H7 (cell line): ENCODE measurements around the gene ROPN1L. TPM values are rescaled to one million over a fixed set of nuclear protein-coding genes. Genes with fewer than 3 reads are reported as not detected.
A peak's percentile ranks its signal among the peaks of the same experiment; 100 is the strongest.
"Not testable (repeated sequence)": the region's sequence is repeated elsewhere in the genome, so short reads cannot be mapped to it uniquely, and the experiment has no call there.

ENCODE experiments used
- DNase-seq: peaks from one replicate; pipeline ENCODE4 v3.0.0; 2012
- H3K27me3 ChIP-seq: 2 replicates; pipeline ENCODE4 v1.6.0; 2011; ENCODE audit warnings: mild to moderate bottlenecking, low read length; ENCODE audit not compliant: control insufficient read depth, insufficient read depth
- H3K36me3 ChIP-seq: replicated peaks from 2 replicates; pipeline ENCODE4 v1.5.1; 2011; ENCODE audit warnings: low read length; ENCODE audit not compliant: control insufficient read depth, insufficient read depth
- H3K4me3 ChIP-seq: 2 replicates; pipeline ENCODE4 v1.5.1; 2011; ENCODE audit warnings: low read depth, mild to moderate bottlenecking, control low read depth, low read length, moderate library complexity; ENCODE audit not compliant: insufficient read depth
- total RNA-seq: library from RNA; depleted of rRNA; stranded (reverse); fragments of >200 nt; shearing (Covaris generic); gene quantifications from 2 replicates; pipeline ENCODE4 v1.2.3, GENCODE V29; 2014

ROPN1L gene
- total RNA-seq, 1 experiment from 2014 or later, result not detected

DNA sequence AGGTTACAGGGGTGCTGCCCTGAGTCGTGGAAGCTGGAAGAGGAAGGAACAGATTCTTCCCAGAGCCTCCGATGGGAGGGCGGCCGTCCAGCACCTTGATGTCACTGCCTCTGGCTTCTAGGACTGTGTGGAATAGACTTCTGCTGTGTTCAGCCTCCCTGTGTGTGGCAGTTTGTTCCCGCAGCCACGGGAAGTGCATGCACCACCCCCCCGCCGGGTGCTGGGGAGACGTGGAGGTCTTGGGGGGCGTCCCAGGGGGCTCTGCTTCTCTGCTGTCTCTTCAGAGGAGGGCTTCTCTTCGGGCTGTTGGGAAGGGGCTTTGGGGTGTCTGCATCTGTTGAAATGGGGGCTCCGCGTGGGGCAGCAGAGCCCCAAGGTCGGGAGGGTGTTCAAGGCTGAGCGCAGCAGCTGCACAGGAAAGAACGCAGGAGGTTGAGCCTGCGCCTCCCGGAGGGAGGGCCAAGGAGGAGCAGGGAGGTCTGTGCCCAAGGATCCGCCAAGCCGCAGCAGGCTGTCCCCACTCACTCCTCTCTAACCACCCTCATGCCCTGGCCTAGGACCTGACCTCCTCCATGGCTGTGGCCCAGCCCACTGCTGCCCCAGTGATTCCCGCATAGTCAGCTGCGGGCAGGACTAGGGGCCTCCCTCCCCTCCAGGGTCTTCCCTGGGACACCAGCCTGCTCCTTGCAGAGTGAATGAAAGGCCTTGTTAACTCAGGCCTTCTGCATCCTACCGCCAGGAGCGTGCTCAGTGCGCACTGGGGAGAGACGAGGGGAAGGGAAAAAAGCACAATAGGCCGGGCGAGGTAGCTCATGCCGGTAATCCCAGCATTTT is 45.0 kb downstream of the ROPN1L start:
- no peaks in the 10 kb centered on the region for H3K36me3 ChIP-seq
- DNase-seq, result peak; percentile 60

DNA sequence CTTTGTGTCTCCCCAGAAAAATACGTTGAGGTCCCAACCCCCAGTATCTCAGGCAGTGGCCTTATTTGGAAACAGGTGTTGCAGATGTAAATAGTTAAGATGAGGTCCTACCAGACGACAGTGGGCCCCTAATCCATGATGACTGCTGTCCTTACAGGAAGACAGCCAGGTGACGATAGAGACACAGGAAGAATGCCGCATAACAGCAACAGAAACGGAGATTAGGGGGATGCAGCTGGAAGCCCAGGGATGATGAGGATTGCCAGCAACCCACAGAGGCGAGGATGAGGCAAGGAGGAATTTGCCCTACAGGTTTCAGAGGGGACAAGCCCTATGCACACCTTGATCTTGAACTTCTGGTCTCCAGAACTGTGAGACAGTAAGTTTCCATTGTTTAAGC is 46.5 kb downstream of the ROPN1L start:
- Histone ChIP-seq H3K4me3 (no peak overlapping the region), H3K27me3 (peaks cover 9% of the 10 kb centered on the region; the same call in 1 of the 2 replicates), H3K36me3 (no peaks in the 10 kb centered on the region)
- no peak for DNase-seq

More for the DNA sequence above, 45.0 kb downstream of the ROPN1L start:
- Histone ChIP-seq H3K4me3 (no peak overlapping the region), H3K27me3 (peaks cover 5% of the 10 kb centered on the region; the same call in 1 of the 2 replicates)

DNA sequence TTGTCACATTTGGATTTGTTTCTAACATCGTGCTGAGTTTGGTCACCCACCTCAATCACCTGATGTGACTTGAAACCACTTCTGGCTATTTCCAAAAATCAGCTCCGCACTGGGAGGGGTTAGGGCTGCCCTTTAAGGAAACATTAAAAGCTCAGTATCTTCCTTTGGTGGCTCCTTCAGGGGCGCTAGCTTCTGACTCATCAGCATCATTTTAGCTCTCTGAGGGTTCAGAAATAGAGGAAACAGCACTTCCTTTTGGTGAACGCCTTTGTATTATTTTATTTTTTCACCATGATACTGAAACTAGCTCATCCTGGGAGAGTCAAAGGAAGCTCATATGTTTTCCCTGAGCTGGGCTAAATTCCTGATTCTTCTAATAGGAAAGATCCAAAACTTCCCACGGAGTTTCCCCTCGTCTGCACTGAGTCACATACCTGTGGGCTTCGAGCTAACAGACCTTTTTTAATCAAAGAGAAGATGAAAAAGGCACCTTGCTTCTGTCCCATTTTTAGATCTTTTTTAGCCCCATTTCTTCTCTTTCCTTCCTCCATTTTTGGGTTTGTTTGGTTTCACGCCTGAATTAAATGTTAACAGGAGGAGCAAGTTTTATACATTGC is 48.2 kb downstream of the ROPN1L start:
- Histone ChIP-seq H3K4me3 (no peak overlapping the region), H3K36me3 (no peaks in the 10 kb centered on the region), H3K27me3 (peaks cover 8% of the 10 kb centered on the region; the same call in 1 of the 2 replicates)
- no peak for DNase-seq

DNA sequence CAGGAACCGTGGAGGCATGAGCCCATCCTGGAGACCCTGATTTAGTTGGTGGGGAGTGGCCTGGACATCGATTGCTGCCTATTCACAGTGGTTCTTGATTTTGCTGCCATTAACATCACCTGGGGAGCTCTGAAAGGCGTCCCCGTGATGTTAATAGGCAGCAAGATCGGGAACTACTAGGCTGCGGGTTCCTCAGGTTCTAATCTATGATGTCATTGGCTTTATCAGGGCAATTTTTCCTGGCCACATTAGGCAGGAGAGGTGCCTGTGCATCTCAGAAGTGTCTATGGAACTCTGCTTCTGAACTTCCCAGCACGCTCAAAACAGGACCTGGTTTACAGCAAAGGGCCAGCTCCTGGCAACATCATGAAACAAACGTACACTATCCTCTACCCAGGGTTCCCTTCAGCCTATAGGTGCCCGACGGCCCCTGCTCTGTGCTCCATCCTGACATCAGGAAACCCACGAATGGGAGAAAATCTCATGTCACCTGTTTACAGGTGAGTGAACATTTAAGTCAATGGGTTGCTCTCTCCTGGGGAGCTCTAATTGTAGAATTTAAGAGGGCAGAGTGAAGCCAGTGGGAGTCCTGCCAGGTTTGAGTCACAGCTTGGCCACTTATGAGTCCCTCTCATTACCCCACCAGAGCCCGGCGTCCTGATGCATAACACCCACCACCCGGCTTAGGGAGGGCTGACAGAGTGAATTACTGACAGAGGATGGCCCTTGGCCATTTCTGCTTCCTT is 49.4 kb downstream of the ROPN1L start:
- no peak for DNase-seq
- Histone ChIP-seq H3K36me3 (no peaks in the 10 kb centered on the region), H3K4me3 (no peak overlapping the region), H3K27me3 (peaks cover 9% of the 10 kb centered on the region; the same call in 1 of the 2 replicates)

DNA sequence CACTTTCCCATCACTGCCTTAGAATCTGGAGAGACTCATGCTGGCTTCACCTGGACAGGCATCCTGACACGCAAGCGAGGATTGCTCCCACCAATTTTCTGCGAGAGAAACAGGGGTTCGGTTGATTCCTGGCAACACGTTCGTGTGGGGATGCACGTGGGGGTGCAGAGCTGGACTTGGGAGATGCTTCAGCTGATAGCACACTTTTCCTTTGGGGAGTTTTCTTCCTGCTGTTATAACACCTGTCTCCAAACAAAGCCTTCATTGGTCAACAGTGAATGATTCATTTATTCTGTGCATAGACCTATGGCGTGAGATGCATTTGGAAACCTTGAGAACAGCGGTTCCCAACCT is 50.0 kb downstream of the ROPN1L start:
- Histone ChIP-seq H3K27me3 (peaks cover 9% of the 10 kb centered on the region; the same call in 1 of the 2 replicates), H3K36me3 (no peaks in the 10 kb centered on the region), H3K4me3 (no peak overlapping the region)
- no peak for DNase-seq

DNA sequence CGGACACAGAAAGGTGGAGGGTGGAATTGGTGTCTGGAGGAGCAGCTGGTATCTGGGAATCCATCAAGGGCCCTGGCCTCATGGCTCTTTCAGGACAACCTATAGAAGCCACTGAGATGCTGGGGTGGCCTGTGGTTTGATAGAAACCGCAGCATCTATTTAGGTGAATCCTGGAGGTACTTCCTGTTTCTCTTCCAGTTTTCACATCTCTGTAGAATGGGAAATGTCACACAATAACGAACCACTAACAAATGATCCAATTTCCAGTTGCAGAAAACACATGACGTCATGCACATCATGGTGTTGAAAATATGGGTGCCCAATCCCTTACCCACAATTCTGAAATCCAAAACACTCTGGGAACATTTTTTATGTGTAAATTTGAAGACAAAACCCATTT is 52.2 kb downstream of the ROPN1L start:
- peaks cover 11% of the 10 kb centered on the region; the same call in 1 of the 2 replicates for H3K27me3 ChIP-seq
- no peaks in the 10 kb centered on the region for H3K36me3 ChIP-seq
- DNase-seq, result no peak
- no peak overlapping the region for H3K4me3 ChIP-seq

DNA sequence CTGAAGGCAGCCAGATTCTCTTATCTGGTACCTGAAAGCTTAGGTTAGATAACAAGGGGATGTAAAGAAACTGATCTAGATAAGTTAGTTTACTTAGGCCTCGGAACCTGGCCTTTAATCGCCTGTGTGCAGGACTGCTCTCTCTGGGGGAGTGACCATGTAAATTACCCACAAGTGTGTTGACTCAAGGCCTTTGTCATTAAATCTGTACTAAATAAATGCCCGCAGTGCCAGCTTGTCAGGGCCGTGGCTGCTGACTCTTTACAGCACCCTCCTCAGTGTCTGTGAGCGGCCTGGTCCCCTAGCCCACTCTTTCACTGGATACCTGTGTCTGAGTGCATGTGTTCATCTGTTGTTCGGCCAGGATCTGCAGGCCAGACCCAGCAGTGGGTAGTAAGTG is 52.8 kb downstream of the ROPN1L start:
- not testable (repeated sequence) for DNase-seq, H3K4me3 ChIP-seq, H3K36me3 ChIP-seq

DNA sequence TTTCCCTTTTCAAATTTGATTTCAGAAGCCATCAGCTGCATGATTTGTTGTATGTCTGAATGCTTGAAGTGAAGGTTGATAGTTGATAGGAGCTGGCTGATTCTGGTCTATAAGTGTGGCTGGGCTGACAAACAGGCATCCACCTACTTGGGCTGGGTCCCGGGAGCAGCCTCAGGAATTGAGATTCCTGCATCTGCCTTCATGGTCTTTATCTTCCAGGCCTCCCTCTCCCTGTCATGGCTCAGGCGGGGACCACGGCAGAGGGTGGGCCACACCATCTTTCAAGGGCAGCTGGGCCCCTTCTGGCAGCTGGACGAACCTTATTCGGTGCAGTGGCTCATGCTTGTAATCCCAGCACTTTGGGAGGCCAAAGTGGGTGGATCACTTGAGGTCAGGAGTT is 55.9 kb downstream of the ROPN1L start:
- Histone ChIP-seq H3K4me3 (no peak overlapping the region), H3K27me3 (peaks cover 8% of the 10 kb centered on the region; the same call in 1 of the 2 replicates), H3K36me3 (no peaks in the 10 kb centered on the region)
- DNase-seq, result no peak

More for the DNA sequence above, 52.8 kb downstream of the ROPN1L start:
- H3K27me3 ChIP-seq, result peaks cover 11% of the 10 kb centered on the region; the same call in 1 of the 2 replicates

DNA sequence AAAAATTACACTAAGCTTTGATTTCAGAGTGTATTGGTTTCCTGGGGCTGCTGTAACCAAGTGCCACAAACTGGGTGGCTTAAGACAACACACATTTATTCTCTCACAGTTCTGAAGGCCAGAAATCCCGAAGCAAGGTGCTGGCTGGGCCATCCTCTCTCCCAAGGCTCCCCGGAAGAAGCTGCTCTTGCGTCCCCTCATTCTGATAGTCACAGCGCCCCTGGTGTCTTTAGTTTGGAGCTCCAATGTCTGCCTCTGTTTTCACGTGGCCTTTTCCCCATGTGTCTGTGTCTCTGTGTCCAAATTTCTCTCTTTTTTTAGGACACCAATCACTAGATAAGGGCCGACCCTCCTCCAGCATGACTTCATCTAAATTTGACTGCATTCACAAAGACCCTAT is 56.7 kb downstream of the ROPN1L start:
- DNase-seq, result peak; percentile 71
- Histone ChIP-seq H3K36me3 (no peaks in the 10 kb centered on the region), H3K27me3 (peaks cover 3% of the 10 kb centered on the region; the same call in 1 of the 2 replicates), H3K4me3 (no peak overlapping the region)

DNA sequence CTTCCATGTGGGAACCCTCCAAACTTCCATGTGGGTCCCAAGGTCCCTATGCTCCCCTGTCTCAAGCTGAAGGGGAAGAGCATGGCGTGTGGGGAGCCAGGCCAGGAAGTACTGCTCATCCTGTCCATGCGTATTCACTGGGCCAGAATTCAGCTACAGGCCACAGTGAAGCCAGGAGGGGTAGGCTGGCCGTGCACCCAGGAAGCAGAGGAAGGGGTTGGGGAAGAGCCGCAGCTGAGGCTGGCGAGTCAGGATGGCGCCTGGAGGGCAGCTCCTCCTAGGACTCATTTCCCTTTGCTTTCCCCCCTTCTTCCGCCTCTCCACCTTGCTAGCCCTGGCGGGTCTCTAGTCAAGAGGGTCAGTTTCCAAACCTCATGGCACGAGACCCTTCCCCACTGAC is 57.4 kb downstream of the ROPN1L start:
- Histone ChIP-seq H3K36me3 (no peaks in the 10 kb centered on the region), H3K4me3 (no peak overlapping the region), H3K27me3 (peaks cover 3% of the 10 kb centered on the region; the same call in 1 of the 2 replicates)
- no peak for DNase-seq

DNA sequence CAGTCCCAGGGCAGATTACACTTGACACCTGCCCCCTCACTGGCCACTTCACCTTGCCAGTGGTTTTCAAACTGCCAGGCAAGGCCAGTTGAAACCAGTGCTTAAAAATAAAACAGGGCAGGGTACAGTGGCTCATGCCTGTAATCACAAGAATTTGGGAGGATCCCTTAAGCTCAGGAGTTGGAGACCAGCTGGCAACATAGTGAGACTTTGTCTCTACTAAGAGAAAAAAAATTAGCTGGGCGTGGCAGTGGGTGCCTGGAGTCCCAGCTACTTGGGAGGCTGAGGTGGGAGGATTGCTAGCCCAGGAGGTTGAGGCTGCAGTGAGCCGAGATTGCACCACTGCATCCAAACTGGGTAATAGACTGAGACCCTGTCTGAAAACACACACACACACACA is 58.1 kb downstream of the ROPN1L start:
- Histone ChIP-seq H3K4me3 (no peak overlapping the region), H3K27me3 (peaks cover 3% of the 10 kb centered on the region; the same call in 1 of the 2 replicates)
- DNase-seq, result no peak

DNA sequence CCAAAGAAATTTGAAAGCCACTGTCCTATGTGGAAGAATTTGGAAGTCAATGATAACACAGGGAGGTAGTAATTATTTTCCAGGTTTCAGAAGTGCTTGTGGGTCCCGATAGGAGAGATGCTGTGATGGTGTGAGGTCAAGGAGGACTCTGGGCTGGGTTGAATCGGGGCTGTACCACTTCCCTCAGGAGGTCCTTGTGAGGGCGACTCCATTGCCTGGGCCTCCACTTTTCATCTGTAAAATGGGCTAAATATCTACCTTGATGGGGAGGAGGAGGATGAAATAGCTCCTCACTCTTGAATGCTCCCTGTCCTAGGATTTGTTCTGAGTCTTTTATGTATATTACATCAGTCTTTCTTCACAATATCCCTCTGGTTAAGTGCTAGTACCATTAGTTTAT is 59.0 kb downstream of the ROPN1L start:
- Histone ChIP-seq H3K36me3 (no peaks in the 10 kb centered on the region), H3K4me3 (no peak overlapping the region), H3K27me3 (peaks cover 3% of the 10 kb centered on the region; the same call in 1 of the 2 replicates)
- no peak for DNase-seq

More for the DNA sequence above, 58.1 kb downstream of the ROPN1L start:
- H3K36me3 ChIP-seq, result no peaks in the 10 kb centered on the region

DNA sequence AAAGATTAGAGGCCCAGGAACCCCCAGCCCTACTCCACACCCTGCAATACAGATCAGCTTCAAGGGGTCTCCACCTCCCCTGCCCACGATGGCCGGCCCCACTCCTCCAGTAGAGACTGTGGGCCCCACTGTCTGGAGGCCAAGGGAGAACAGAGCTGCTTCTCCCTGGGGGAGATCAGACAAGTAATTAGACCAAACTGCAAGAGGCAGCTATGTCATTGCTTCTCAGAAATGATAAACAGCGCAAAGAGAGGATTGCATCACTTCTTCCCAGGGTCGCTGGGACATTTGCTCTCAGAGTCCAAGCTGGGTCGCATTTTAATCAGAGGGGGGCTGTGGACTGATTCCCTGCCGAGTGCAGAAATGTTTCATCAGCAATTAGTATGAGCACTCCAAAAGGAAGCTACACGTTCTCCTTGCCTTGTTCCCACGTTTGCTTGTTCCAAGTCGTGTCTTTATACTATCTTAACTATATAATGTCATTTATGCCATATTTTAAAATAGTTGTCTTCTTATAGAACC is 59.9 kb downstream of the ROPN1L start:
- no peak for DNase-seq
- no peaks in the 10 kb centered on the region for H3K36me3 ChIP-seq
- peaks cover 2% of the 10 kb centered on the region; the same call in 1 of the 2 replicates for H3K27me3 ChIP-seq
- no peak overlapping the region for H3K4me3 ChIP-seq

DNA sequence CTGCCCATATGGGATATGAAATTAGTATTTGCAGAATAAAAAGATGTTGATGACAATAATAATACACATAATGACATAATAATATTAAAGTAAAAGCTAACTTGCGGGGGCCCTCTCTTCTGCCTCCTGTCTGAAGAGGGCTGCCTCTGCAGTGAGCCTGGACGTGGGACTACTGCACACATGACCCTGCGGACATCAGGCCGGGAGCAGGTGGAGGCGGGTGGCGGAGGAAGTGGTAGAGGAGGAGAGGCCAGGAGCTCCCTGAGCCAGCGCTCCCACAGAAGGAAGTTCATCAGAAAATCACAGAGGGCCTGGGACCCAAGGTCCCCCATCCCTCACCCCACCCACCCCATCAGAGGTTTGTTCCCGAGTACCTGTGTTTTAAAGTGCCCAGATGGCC is 60.5 kb downstream of the ROPN1L start:
- H3K27me3 ChIP-seq, result no peaks in the 10 kb centered on the region
- H3K36me3 ChIP-seq, result no peaks in the 10 kb centered on the region
- DNase-seq, result peak; percentile 45
- H3K4me3 ChIP-seq, result no peak overlapping the region
